Frontal cortex (tissue), 4 donors: ENCODE results near the gene SLC5A4. TPM values are rescaled to one million over a fixed set of nuclear protein-coding genes. Genes with fewer than 3 reads are reported as not detected.
A peak's percentile ranks its signal among the peaks of the same experiment; 100 is the strongest.
"Not testable (repeated sequence)": the region's sequence is repeated elsewhere in the genome, so short reads cannot be mapped to it uniquely, and the experiment has no call there.

ENCODE experiments used
- DNase-seq, 2 donors: peaks; one replicate each; pipeline ENCODE4 v3.0.0; 2012; ENCODE audit warnings: low spot score in 2 of 2
- FAIRE-seq: peaks from 2 replicates; lab custom pipeline; 2012; peaks lifted over from hg19 to GRCh38; lab: Jason Lieb, UNC
- small RNA-seq: library from RNA; depleted of rRNA; stranded (forward); fragments of <200 nt; gene quantifications from one replicate; pipeline ENCODE3, GENCODE V24; 2014
- total RNA-seq: library from RNA; depleted of rRNA; stranded (reverse); fragments of >200 nt; gene quantifications from one replicate; pipeline ENCODE4 v1.2.3, GENCODE V29; 2014
- donor health status: control.
- donor health status: control.
- donor health status: control.

Gene SLC5A4
- total RNA-seq, 1 donor from 2014 or later = not detected

DNA sequence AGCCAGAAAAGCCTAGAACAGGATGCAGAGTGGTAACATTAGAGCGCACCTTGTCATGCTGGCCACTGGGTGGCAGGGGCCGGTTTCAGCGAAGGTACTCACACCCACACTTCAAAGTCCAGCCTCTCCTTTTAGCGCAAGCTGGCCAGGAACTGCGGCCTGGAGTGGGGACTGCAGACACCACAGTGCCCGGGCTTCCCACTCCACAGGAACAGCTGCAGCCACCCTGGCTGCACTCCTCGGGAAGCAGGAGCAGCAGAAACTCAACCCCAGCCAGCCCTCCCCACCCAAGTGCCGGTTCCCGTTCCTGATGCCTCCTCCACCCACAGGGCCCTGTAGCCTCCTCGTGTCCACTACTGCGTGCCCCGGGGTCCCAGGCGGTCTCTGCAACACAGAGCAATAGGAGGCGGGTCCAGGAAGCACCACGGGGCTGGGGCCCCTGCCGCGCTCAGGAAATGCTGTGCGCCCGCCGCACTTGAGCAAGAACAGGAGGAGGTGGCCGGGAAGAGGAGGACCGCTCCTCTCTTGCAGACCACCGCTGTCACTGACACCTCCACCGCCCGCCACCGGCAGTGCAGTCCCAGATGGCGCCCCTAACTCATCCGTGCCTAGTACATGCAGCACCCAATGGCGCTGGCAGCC lies 52.5 kb downstream of the SLC5A4 start:
- FAIRE-seq = no peak
- DNase-seq = peak; percentile 47 to 64

DNA sequence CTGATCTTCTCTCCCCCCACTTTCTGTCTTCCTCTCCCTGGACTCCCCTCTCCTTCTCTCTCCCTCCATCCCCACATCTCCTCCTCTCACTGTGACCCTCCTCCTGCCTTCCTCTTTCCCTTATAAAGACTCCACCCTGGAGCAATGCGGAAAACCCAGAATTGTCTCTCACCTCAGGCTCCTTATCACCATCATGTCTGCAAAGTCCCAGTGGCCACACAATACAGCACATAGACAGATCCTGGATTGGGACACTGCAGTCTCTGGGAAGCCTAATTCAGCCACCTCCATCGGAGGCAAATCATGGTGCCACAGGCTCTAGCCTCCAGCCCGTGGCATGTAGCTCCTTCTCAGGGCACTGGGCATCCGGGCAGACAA lies 53.0 kb downstream of the SLC5A4 start:
- no peak for FAIRE-seq
- DNase-seq = no peak

- DNase-seq (no peak), FAIRE-seq (no peak)
Measured at GRCh38 chr22:32200752-32201151, 54.4 kb downstream of the SLC5A4 start.

DNA sequence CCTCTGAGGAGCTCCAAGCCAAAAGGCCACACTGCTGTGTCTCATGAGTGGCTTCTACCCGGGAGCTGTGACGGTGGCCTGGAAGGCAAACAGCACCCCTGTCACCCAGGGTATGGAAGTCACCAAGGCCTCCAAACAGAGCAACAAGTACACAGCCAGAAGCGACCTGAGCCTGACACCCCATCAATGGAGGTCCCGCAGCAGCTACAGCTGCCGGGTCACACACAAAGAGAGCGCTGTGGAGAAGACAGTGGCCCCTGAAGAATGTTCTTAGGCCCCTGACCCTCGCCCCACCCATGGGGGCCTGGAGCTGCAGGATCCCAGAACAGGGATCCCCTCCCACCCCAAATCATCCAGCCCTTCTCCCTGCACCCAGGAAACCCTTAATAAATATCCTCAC lies 55.2 kb downstream of the SLC5A4 start:
- DNase-seq (no peak), FAIRE-seq (no peak)

DNA sequence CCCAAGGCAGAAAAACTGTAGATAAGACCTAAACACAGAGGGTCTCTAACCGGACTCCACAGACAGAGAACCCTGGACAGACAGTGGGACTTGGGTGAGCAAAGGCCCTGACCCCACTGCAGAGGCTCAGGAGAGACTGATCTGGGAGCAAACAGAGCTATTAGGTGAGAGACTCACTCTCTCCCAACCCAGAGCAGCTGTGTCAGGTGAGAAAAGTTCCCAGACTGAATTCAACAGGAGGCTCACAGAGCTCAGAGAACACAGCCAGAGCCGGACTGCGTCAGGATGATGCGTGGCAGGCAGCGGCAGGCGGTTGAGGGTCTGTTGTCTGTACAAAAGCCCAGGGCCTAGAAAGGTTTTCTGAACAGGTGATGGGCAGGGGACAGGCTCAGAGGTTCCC lies 55.8 kb downstream of the SLC5A4 start:
- no peak for FAIRE-seq
- no peak for DNase-seq

- FAIRE-seq, DNase-seq: not testable (repeated sequence)
Measured at GRCh38 chr22:32197553-32198226, 57.5 kb downstream of the SLC5A4 start.

GRCh38 chr22:32195900-32196299 lies 59.2 kb downstream of the SLC5A4 start:
- not testable (repeated sequence) for FAIRE-seq, DNase-seq

- not testable (repeated sequence) for FAIRE-seq
Measured at GRCh38 chr22:32193346-32193745, 61.8 kb downstream of the SLC5A4 start.

GRCh38 chr22:32191021-32191420 lies 64.1 kb downstream of the SLC5A4 start:
- not testable (repeated sequence) for FAIRE-seq, DNase-seq

More at GRCh38 chr22:32193346-32193745, 61.8 kb downstream of the SLC5A4 start:
- DNase-seq = not testable (repeated sequence)

- no peak for FAIRE-seq
Measured at GRCh38 chr22:32185821-32186220, 69.3 kb downstream of the SLC5A4 start.

GRCh38 chr22:32183625-32184024 lies 71.5 kb downstream of the SLC5A4 start:
- DNase-seq (no peak), FAIRE-seq (no peak)

More at GRCh38 chr22:32185821-32186220, 69.3 kb downstream of the SLC5A4 start:
- DNase-seq = no peak

GRCh38 chr22:32181043-32181442 lies 74.1 kb downstream of the SLC5A4 start:
- no peak for FAIRE-seq
- no peak for DNase-seq

DNA sequence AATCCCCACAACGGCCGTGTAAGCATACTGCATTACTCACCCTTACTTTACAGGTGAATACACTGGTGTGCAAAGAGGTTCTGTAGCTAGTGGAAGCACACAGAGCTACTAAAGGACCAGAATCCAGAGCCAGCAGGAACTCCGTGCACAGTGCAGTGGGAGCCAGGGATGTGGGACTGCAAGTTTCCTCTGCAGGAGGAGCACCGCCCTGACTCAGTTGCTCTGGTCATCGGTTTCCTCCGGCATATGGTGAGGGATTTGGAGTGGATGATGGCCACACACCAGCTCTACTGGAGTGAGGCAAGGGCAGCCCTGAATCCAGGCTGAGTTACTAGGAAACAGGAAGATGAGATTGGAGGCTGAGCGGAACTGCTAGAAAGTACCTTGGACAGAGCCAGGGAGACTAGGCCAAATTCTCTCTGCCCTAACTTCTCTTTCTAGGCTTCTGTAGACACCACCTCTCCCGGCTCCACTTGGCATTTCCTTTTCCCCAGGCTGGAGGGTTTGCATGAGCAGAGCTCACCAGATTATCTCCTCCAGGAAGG lies 77.9 kb downstream of the SLC5A4 start:
- DNase-seq (no peak), FAIRE-seq (no peak)

GRCh38 chr22:32175683-32176644 lies 79.2 kb downstream of the SLC5A4 start:
- DNase-seq (peak in 1 of 2 donors; percentile 37), FAIRE-seq (no peak)

DNA sequence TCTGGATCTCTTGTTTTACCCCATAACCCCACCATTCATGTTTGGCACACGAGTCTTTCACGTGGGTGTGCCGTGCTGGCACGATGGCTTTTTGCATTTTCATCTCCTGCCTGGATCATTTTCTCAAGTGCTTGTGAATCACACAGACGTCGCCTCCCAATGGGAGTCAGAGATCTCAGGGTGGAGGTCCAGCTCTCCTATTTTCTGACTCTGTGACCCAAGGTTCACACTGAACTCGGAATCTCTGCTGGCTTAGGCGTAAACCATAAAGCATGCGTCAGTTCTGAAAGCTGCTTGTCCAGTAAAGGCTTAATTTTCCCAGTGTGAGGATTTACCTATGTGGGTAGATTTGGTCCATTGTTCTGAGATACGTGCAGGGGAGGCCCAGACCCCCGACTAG lies 80.0 kb downstream of the SLC5A4 start:
- FAIRE-seq = no peak
- no peak for DNase-seq

Small RNAs within 50 kb of the gene (small RNA-seq; reads per million reads assigned to genes)
- gene RF02171 = not detected

Other genes with a start within 250 kb of the SLC5A4 start
- not detected for gene SLC5A1, start 212.1 kb downstream of the SLC5A4 start, total RNA-seq
- 0.41 TPM for gene C22orf42, start 96.0 kb downstream of the SLC5A4 start, total RNA-seq
- gene RFPL2, start 50.3 kb downstream of the SLC5A4 start, total RNA-seq = 1.2 TPM
- not detected for gene RFPL3, start 102.5 kb upstream of the SLC5A4 start, total RNA-seq
- 73.0 TPM for gene RTCB, start 156.9 kb upstream of the SLC5A4 start, total RNA-seq
- gene BPIFC, start 209.1 kb upstream of the SLC5A4 start, total RNA-seq = not detected
- gene FBXO7, start 219.5 kb upstream of the SLC5A4 start, total RNA-seq = 47.3 TPM